Activated T-cell treated with anti-CD3 and anti-CD28 coated beads, Interleukin-2, amount 50 U/mL, for 48 hours (primary cell): Measurements from ENCODE around the gene GRM5.
"Not testable (repeated sequence)": the region's sequence is repeated elsewhere in the genome, so short reads cannot be mapped to it uniquely, and the experiment has no call there.

Experiments used
- DNase-seq, 2 experiments: peaks; one replicate each; pipeline ENCODE4 v3.0.0-alpha.2; 2020

The GRM5 gene

DNA sequence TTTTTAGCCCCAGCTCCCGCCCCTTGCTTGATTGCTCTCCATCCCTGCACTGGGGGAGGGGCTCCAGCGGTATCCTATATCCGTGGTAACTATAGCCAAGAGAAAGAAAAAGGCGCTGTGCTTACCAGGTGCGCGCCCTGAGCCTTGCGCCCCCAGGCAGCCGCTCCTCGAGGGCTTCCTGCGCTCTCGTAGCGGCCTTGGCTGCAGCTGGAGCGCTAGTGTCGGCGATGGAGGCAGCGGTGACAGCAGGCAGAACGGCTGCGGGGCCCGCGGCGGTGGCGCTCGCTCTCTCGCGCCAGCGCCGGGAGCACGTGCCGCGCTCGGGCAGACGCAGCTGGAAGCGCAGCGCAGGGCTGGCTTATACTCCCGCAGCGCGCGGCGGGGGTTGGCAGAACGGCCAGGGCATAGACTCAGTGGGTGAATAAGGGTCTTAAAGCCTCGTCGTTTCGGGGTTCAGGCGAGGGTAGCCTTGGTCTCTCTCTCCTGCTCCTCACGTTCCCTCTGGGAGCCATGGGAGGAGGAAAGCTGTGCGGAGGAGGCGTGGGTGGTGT, at the start of gene GRM5:
Gene GRM5 (minus strand): TSS at position 332 of the 551 bp plus-strand sequence. CDS start 18,110 bp downstream, outside the sequence.
- peak in 1 of 2 experiments; percentile 18 for DNase-seq

DNA sequence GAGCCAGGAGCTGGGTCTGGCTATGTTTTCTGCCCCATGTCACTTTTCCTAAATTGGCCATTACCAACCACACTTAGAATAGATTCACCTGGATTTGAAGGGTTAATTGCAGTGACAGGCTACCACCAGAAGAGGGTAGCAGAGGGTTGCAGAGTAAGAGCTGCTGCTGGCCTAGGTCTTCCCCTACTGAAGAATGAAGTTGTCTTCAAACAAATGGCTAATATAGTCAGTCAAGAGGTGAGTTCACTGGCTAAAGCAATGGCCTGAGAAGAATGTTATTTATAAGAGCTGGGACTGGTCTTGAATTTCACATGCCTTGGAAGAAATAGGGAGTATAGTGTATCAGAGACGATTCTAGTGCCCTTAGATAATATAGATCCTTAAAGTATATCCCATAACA, 32.2 kb upstream of the GRM5 start:
- DNase-seq: peak; percentile 13 to 16

- DNase-seq: not testable (repeated sequence)
These were observed 28.0 kb upstream of the GRM5 start for GRCh38 chr11:89093806-89094205.

GRCh38 chr11:89084951-89085350, 19.2 kb upstream of the GRM5 start:
- not testable (repeated sequence) for DNase-seq

DNA sequence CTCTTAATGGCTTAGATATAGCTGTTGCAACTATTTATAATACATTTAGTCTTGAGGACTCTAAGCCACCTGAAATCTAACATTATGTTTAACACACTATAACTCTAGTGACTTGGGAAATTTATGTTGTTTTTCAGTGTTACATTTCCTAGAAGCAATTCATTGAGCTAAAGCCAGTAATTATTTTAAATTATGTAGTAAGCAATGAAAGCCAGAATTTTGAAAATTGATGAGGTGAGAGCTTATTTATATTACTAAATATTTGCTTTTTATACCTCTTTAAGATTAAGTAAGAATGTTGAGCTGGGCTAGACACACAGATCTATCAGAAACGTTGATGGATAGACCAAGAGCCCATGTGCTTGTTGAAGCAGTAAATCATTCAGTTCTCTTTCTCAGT, 5.1 kb upstream of the GRM5 start:
- not testable (repeated sequence) for DNase-seq

- no peak for DNase-seq
These were observed 1.5 kb upstream of the GRM5 start for GRCh38 chr11:89067264-89067663.

DNA sequence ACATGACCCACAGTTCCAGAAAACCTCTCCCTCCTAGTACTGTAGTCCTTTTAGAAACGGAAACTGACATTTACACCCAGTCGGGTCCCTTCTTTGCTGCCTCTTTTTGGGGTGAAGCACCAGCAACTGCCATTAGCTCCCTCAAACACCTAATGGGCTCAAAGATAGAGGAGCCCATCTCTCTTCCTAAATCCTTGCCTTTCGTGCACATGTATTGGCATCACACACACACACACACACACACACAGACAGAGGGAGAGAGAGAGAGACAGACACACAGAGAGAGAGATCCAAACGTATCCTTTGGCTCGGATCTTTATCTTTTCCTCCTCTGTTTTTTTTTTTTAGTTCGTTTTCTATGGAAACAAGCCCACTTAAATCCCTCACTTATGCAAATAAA, 716 bp downstream of the GRM5 start:
- DNase-seq: no peak

DNA sequence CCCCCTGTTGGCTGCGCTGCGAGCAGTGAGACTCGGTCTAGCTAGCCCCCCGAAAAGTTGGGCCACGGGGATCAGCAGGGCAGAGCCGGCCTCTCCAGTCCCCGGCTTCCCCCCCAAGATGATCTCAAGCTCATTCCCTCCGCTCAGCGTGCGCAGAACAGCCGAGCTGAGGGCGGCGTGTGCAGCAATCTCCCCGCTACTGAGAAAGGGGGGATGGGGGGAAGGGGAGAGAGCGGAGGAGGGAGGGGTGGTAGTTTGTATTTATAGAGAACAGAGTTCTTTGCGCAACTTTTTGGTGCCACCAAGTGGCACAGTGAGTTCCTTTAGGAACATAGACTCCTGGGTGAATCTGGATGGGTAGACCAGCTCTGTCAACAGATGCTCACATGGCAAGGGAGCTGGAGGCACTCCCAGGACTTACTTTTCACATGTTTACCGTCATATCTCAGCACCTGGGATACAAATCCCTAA, 2.3 kb downstream of the GRM5 start:
- DNase-seq: not testable (repeated sequence)

DNA sequence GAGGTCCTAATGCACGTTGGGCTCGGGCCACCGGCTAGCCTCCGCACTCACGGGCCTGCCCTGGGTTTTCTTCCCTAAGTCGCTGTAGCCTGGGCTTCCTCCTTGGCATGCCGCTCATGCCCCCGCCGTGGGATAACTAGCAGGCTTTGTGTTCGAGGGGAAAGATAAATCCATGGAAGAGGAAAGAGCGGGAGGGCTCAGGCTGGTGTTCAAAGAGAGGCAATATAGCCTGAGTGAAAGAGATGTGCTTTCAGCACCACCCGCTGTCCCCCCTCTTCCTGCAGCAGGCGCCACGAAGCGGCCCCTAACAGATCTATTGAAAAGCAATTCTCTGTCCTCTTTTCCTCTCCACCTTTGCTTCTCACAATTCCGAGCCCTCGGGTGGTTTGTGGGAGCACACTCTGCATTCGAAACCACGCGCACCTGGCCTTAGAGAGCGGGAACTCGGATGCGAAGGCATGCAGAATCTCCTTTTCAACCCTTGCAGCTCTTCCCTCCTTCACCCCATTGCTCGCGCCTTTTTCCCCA, 2.9 kb downstream of the GRM5 start:
- not testable (repeated sequence) for DNase-seq

GRCh38 chr11:89061839-89062238, 3.9 kb downstream of the GRM5 start:
- not testable (repeated sequence) for DNase-seq

GRCh38 chr11:89057406-89057805, 8.4 kb downstream of the GRM5 start:
- not testable (repeated sequence) for DNase-seq

DNA sequence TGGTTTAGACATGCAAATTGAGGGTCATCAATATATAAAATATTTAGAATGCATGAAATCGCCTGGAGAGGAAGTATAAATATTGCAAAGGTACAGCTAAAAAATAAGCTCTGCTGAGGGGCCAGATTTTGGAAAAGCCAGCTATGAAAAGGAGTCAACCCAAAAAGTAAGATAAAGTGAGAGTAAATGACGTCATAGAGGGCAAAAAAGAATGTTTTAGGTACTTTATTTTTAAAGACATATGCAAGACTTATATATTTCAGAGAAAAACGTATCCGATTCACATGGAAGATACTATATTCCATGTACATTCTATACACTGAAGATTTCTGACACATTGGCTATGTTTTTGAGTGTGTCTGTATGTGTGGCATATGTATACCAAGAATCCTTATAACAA, 13.6 kb downstream of the GRM5 start:
- no peak for DNase-seq

DNA sequence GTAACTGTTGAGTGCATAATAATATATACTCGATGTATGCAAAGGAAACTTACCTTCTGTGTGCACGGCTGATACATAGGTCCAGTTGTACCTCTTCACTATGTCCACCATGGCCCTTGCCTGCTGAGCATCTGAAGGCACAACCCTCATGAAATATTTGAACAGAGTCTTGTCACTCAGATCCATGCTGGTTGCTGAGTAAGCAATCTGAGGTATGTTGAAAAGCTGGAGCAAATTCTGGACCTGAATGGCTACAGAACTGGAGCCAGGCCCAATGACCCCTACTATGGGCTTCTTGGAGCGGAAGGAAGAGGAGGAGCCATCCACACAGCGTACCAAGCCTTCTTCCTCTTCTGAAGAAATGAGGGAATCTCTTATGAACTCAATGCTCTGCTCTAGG, 18.6 kb downstream of the GRM5 start:
- not testable (repeated sequence) for DNase-seq

DNA sequence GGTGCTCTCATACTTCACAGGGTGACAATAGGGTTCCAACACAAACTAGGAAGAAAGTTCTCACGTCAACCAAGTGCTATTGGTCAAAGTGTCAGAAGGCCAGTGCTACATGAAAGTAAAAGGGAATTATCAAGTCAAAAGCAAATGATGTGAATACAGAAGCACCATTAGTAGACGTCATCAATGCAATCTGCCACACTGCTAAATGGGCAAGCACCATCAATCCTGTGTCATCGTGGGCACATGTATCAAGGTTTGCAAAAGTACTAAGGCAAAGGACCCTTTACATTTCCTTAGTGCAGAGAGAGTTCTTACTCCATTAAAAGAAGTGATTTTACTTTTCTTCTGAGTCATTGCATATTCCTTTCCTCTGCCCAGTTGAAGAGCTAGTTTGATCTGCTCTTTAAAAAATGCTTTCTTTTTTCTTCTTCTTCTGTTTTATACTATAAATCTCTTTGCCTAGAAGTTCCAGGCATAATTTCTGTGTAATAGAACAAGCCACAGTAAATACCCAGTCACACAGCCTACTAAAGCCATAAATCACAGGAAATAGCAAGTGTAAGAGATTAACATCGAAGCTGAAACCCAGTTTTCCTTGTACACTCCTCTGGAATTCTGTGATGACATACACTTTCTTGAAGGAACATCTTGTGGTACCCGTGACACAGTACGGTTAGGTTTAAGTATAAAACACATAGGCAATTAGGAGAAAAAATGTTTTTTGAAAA, 21.8 kb downstream of the GRM5 start:
- DNase-seq: not testable (repeated sequence)

GRCh38 chr11:89029671-89030070, 36.1 kb downstream of the GRM5 start:
- not testable (repeated sequence) for DNase-seq

DNA sequence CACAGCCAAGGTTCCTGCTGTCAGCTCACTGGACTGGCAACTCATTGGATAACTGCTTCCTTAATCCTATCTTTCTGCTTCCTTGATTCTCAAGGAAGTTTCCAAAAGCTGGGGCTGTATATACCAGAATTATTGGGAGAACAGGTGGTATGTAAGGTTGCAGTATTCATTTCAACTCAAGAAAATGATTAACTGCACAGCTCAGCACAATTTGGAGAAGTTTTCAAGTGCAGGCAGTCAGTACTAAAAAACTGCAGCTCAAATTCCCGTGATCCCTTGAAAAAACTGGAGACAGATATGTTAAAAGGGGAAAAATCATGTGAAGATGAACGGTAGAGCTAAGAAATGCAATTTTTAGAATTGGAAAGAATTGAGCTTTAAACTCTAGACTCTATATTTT, 44.4 kb downstream of the GRM5 start:
- no peak for DNase-seq

GRCh38 chr11:89019827-89020547, 45.8 kb downstream of the GRM5 start:
- not testable (repeated sequence) for DNase-seq

DNA sequence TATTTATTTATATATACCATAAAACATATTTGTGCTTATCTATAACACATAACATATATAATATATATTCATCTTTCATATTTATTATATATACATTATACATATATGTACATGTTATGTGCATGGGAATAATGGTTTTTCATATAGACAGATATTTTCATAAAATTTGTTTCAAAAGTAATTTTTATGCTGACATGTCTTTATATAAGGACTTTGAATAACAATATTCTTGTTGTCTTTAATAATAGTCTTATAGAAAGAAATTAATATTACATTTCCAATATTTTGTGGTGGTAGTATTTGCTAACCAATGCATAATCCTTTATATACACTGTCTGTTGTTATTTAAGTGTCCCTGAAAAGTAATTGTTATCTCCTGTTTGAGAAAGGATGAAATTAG, 49.6 kb downstream of the GRM5 start:
- no peak for DNase-seq

GRCh38 chr11:89015614-89016013, 50.2 kb downstream of the GRM5 start:
- no peak for DNase-seq

DNA sequence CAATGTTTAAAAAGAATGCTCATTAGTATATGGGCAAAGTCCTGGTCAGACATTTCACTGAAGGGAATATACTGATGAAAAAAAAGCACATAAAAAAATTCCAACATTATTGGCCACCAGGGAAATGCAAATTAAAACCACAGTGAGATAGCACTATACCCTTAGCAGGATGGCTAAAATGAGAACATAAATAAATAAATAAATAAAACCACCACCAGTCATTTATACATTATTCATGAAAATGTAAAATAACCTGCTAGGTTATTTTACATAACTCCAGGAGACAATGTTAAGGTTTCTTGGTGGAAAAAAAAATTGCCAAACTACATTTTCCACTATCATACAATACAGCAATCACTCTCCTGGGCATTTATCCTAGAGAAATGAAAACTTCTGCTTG, 64.9 kb downstream of the GRM5 start:
- not testable (repeated sequence) for DNase-seq

- DNase-seq: no peak
These were observed 86.1 kb downstream of the GRM5 start for GRCh38 chr11:88979641-88980040.

DNA sequence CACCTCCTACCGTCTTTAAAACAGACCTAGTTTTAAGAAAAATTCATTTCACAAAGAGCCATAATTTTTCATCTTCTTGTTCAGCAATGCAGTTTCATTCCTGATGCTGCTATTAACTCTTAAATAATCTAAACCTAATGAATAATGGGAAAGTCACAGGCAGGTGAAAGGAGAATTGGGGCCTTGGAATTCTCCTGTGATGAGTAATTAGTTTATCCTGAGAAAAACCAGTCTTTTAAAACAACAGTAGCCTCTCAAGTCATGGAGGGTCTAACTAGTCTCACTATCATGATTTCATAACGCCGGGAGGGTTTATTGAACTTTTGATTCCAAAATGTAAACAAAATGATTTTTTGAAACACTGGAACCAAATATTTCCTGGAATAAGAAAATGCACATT, 86.8 kb downstream of the GRM5 start:
- not testable (repeated sequence) for DNase-seq

DNA sequence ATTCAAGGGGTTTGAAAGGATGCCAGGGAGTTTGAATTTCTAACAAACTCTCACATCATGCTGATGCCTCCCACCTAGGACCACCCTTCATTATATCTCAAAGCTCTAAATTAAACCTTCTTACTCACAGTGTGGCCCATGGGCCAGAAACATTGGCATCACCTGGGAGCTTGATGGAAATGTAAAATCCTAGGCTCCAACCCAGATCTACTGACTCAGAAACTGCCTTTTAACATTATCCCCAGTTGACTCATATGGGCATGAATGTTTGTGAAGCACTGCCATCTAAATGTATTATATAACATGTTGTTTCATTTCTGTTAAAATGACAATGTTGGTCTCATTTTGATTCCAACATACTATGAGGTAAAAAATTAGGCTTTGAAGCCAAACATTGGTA, 90.3 kb downstream of the GRM5 start:
- not testable (repeated sequence) for DNase-seq

- DNase-seq: no peak
These were observed 93.6 kb downstream of the GRM5 start for GRCh38 chr11:88972210-88972609.
